ENCODE data around the gene GAK. TPM values are rescaled to one million over a fixed set of nuclear protein-coding genes. Genes with fewer than 3 reads are reported as not detected.

GAK gene
- polyA plus RNA-seq, 1 of the 3 experiments (the other 2 are of a cell fraction) = 35.9 TPM

DNA sequence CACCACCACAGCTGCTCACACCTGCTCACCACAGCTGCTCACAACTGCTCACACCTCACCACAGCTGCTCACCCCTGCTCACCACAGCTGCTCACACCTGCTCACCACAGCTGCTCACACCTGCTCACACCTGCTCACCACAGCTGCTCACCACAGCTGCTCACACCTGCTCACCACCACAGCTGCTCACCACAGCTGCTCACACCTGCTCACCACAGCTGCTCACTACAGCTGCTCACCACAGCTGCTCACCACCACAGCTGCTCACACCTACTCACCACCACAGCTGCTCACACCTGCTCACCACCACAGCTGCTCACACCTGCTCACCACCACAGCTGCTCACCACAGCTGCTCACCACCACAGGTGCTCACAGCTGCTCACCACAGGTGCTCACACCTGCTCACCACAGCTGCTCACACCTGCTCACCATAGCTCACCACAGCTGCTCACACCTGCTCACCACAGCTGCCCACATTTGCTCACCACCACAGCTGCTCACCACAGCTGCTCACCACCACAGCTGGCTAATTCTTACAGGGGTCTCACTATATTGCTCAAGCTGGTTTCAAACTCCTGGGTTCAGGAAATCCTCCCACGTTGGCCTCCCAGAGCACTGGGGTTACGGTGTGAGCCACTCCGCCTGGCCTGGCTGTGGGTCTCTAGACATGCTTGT lies 75.8 kb downstream of the GAK start (continued):
- TF ChIP-seq, protein P1, sequence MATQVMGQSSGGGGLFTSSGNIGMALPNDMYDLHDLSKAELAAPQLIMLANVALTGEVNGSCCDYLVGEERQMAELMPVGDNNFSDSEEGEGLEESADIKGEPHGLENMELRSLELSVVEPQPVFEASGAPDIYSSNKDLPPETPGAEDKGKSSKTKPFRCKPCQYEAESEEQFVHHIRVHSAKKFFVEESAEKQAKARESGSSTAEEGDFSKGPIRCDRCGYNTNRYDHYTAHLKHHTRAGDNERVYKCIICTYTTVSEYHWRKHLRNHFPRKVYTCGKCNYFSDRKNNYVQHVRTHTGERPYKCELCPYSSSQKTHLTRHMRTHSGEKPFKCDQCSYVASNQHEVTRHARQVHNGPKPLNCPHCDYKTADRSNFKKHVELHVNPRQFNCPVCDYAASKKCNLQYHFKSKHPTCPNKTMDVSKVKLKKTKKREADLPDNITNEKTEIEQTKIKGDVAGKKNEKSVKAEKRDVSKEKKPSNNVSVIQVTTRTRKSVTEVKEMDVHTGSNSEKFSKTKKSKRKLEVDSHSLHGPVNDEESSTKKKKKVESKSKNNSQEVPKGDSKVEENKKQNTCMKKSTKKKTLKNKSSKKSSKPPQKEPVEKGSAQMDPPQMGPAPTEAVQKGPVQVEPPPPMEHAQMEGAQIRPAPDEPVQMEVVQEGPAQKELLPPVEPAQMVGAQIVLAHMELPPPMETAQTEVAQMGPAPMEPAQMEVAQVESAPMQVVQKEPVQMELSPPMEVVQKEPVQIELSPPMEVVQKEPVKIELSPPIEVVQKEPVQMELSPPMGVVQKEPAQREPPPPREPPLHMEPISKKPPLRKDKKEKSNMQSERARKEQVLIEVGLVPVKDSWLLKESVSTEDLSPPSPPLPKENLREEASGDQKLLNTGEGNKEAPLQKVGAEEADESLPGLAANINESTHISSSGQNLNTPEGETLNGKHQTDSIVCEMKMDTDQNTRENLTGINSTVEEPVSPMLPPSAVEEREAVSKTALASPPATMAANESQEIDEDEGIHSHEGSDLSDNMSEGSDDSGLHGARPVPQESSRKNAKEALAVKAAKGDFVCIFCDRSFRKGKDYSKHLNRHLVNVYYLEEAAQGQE (IDR thresholded peaks at IDR 0.05; ENCODE audit: low read depth, low read length) = no peak
- TF ChIP-seq NRF1 (IDR thresholded peaks at IDR 0.05; ENCODE audit: low read depth, low read length) = no peak
- TF ChIP-seq YY1 (IDR thresholded peaks at IDR 0.05; ENCODE audit: low read depth) = no peak

DNA sequence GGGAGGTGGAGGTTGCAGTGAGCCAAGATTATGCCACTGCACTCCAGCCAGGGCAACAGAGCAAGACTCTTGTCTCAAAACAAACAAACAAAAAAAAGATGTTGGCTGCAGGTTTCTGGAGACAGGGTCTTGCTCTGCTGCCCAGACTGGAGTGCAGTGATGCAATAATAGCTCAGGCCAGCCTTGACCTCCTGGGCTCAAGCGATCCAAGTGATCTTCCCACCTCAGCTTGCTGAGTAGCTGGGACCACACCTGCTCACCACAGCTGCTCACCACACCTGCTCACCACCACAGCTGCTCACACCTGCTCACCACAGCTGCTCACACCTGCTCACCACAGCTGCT lies 76.3 kb downstream of the GAK start:
- H3K27ac ChIP-seq (ENCODE audit: low read depth in 2 of 2, low read length in 1 of 2) = no peak overlapping the region
- no peak overlapping the region for H2AFZ ChIP-seq (ENCODE audit: low read depth)
- CTCF ChIA-PET = no interaction called here
- H3K27me3 ChIP-seq (ENCODE audit: insufficient read depth) = no peaks in the 10 kb centered on the region
- H3K9ac ChIP-seq = no peak overlapping the region
- H3K9me3 ChIP-seq = no peaks in the 10 kb centered on the region
- POLR2A ChIA-PET = no interaction called here
- H3K9me2 ChIP-seq = no peaks in the 10 kb centered on the region
- TF ChIP-seq ELF1 (IDR thresholded peaks at IDR 0.05) = no peak
- TF ChIP-seq, protein P2, sequence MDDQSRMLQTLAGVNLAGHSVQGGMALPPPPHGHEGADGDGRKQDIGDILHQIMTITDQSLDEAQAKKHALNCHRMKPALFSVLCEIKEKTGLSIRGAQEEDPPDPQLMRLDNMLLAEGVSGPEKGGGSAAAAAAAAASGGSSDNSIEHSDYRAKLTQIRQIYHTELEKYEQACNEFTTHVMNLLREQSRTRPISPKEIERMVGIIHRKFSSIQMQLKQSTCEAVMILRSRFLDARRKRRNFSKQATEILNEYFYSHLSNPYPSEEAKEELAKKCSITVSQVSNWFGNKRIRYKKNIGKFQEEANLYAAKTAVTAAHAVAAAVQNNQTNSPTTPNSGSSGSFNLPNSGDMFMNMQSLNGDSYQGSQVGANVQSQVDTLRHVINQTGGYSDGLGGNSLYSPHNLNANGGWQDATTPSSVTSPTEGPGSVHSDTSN (IDR thresholded peaks at IDR 0.05) = no peak
- no peak for TF ChIP-seq YY1 (IDR thresholded peaks at IDR 0.05; ENCODE audit: low read depth)
- TF ChIP-seq, protein P3, sequence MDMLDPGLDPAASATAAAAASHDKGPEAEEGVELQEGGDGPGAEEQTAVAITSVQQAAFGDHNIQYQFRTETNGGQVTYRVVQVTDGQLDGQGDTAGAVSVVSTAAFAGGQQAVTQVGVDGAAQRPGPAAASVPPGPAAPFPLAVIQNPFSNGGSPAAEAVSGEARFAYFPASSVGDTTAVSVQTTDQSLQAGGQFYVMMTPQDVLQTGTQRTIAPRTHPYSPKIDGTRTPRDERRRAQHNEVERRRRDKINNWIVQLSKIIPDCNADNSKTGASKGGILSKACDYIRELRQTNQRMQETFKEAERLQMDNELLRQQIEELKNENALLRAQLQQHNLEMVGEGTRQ (IDR thresholded peaks at IDR 0.05; ENCODE audit: borderline replicate concordance, low read depth, low read length) = no peak
- TF ChIP-seq MXI1 (IDR thresholded peaks at IDR 0.05; ENCODE audit: low read depth, low read length) = no peak
- no peak for TF ChIP-seq GATA2 (CRISPR knock-in tag; IDR thresholded peaks at IDR 0.05)
- TF ChIP-seq TAF1 (IDR thresholded peaks at IDR 0.05; ENCODE audit: borderline replicate concordance, low read depth, low read length) = no peak
- TF ChIP-seq FOSL2 (IDR thresholded peaks at IDR 0.05; ENCODE audit: borderline replicate concordance, low read depth) = no peak
- TF ChIP-seq NRF1 (IDR thresholded peaks at IDR 0.05; ENCODE audit: low read depth, low read length) = no peak
- TF ChIP-seq, protein P4, sequence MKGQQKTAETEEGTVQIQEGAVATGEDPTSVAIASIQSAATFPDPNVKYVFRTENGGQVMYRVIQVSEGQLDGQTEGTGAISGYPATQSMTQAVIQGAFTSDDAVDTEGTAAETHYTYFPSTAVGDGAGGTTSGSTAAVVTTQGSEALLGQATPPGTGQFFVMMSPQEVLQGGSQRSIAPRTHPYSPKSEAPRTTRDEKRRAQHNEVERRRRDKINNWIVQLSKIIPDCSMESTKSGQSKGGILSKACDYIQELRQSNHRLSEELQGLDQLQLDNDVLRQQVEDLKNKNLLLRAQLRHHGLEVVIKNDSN (IDR thresholded peaks at IDR 0.05; ENCODE audit: borderline replicate concordance, low read depth) = no peak
- H4K20me1 ChIP-seq (ENCODE audit: insufficient read depth) = no peaks in the 10 kb centered on the region
- H3K79me2 ChIP-seq (ENCODE audit: insufficient read depth) = no peaks in the 10 kb centered on the region
- H3K4me2 ChIP-seq = no peak overlapping the region
- no peaks in the 10 kb centered on the region for H3K4me1 ChIP-seq (ENCODE audit: control insufficient read depth in 1 of 2, insufficient read depth in 2 of 2, low read depth in 1 of 2, low read length in 1 of 2)
- WGBS (ENCODE audit: low lambda C conversion rate) = 100% methylated on average over 1 of the region's 1 CpG
- no peak for DNase-seq
- no peak overlapping the region for H3K4me3 ChIP-seq (ENCODE audit: low read depth in 2 of 2, low read length in 1 of 2)
- no peaks in the 10 kb centered on the region for H3F3A ChIP-seq (replicated peaks; ENCODE audit: insufficient read depth)
- peaks cover 9 to 32% of the 10 kb centered on the region in 2 experiments for H3K36me3 ChIP-seq (replicated peaks in 1 of 2; ENCODE audit: control insufficient read depth in 1 of 2, insufficient read depth in 2 of 2, low read length in 1 of 2)

Measured in SK-N-SH (cell line).